Measurements from ENCODE around the gene JAK1. TPM values are rescaled to one million over a fixed set of nuclear protein-coding genes. Genes with fewer than 3 reads are reported as not detected.

Gene JAK1
- total and polyA plus RNA-seq, 2 experiments from 2014 or later, result 8.0 to 19.5 TPM

GRCh38 chr1:64996541-64997257 is 30.4 kb upstream of the JAK1 start:
- DNase-seq (ENCODE audit: low spot score) (no peak), ATAC-seq (no peak)
- peaks cover 23% of the 10 kb centered on the region for H3K36me3 Mint-ChIP-seq (ENCODE audit: low read depth)
- Histone ChIP-seq H4K20me1 (replicated peaks; ENCODE audit: insufficient read depth) (no peaks in the 10 kb centered on the region; the same call in 1 of the 2 replicates), H3K4me3 (no peak overlapping the region), H3K27me3 (ENCODE audit: insufficient read depth) (peaks cover 16% of the 10 kb centered on the region), H3F3A (replicated peaks; ENCODE audit: low read depth) (peaks cover 3% of the 10 kb centered on the region), H3K27ac (ENCODE audit: low read depth) (no peak overlapping the region), H2AFZ (no peak overlapping the region), H3K79me2 (replicated peaks; ENCODE audit: insufficient read depth) (no peaks in the 10 kb centered on the region), H3K9me2 (ENCODE audit: insufficient read depth) (no peaks in the 10 kb centered on the region; the same call in 1 of the 2 replicates), H3K4me1 (ENCODE audit: insufficient read depth) (no peaks in the 10 kb centered on the region; the same call in 1 of the 2 replicates), H3K36me3 (ENCODE audit: insufficient read depth) (no peaks in the 10 kb centered on the region), H3K4me2 (no peak overlapping the region)
- H3K4me3 Mint-ChIP-seq, result no peak overlapping the region
- peaks cover 12% of the 10 kb centered on the region for H3K27me3 Mint-ChIP-seq (ENCODE audit: insufficient read depth, low read depth, poor library complexity)
- H3K4me1 Mint-ChIP-seq, result peaks cover 5% of the 10 kb centered on the region; the same call in 2 of the 3 replicates
- H3K9me3 Mint-ChIP-seq, result peaks cover 25% of the 10 kb centered on the region
- no peak for TF ChIP-seq ZNF462 (CRISPR knock-in tag; IDR thresholded peaks at IDR 0.05)
- no peak for TF ChIP-seq CREB1 (CRISPR knock-in tag; IDR thresholded peaks at IDR 0.05; ENCODE audit: low read depth)
- no peak for TF ChIP-seq EZH2 (IDR thresholded peaks at IDR 0.05; ENCODE audit: low read depth, unreplicated experiment)
- TF ChIP-seq EZH2phosphoT487 (IDR thresholded peaks at IDR 0.05; ENCODE audit: unreplicated experiment), result no peak
- no peak for TF ChIP-seq STAT1 (IDR thresholded peaks at IDR 0.05; ENCODE audit: unreplicated experiment)
- no peak for TF ChIP-seq ETS1 (IDR thresholded peaks at IDR 0.05)
- no peak for TF ChIP-seq ZNF114 (CRISPR knock-in tag; IDR thresholded peaks at IDR 0.05)
- no peak for TF ChIP-seq REST (IDR thresholded peaks at IDR 0.05; ENCODE audit: unreplicated experiment)
- no peak for TF ChIP-seq JUNB (IDR thresholded peaks at IDR 0.05; ENCODE audit: unreplicated experiment)
- no peak overlapping the region for H3K27ac Mint-ChIP-seq

Measured in GM23338 (cell line).